ENCODE measurements around the gene CALML4.
"Not testable (repeated sequence)": the region's sequence is repeated elsewhere in the genome, so short reads cannot be mapped to it uniquely, and the experiment has no call there.

The CALML4 gene

DNA sequence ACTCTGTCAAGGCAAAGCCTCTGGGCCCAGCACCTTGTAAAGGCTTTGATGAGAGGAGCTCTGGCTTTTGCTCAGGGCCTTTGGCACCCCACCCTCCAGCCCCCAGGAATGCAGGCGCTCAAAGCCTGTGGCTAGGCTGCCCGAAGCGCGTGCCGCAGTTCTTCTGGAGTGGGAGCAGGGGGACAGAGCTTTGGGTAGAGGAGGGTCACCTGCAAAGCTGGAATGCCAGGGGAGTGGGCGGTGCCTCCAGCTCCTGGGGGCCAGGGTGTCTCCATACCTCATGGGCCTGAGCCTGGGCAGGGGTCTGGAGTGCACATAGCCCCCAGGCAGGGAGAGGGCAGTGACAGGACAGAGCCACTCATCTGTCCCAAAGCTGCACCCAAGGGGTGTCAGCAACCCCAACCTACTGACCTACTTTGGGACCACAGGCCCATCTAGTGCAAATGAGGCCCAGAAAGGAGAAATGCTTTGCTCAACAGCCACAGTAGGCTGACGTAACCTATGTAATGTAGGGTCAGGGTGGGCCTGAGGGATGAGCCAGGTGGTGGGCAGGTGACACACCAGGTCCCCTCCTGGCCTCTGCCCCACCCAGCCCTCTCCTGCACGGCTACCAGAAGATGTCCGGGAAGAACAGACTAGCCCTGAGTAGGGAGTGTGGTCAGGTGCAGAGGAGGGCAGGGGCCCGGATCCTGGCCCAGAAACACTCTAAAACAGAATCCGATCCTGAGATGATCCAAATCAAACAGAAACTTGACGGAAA is 2.2 kb upstream of the CALML4 start:
- no peak for DNase-seq

DNA sequence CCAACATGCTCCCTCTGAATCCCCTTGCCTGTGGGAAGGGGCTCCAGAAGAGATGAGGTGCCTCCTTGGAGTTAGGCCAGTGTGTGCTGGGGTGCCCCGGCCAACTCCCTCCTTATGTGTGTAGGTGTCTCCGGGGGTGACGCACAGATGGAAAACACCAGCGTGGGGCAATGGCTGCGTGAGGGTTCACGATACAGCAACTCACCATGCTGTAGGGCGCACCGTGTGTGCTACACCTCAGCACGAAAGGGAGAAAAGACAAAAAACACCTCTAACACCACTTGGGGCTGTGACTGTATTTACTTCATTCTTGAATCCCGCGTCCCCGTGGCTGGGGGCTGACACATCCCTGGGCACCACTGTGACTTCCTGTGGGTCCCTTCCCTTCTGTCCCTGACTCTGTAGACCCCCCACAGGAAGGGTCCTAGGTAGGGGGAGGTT is 1.6 kb upstream of the CALML4 start:
- DNase-seq: no peak

DNA sequence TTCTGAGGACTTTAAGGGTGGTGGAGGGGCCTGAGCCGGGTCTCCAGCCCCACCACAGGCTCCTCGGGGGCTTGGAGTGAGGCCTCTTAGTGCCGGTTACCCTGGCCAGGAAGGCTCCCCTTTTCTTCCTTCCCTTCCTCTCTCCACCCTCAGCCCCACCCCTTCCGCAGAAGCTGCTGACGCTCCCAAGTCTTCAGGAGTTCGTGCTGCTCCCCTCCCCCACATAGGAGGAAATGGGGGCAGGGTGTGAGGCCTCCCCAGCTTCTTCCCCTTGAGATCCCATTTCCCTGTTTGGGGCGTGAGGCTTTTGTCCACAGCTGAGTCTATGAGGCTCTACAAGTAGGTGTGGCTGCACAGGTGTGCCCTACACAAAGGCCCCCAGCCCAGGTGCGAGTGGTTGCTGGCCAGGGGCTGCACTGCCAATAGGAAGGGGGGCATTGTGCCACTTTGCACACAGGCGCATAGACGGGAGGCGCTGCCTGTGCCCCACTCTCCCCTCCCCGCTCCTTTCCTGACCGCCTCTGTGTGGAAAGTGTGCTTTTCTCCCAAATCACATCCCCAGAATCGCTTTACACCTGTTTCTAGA is 915 bp upstream of the CALML4 start:
- no peak for DNase-seq

DNA sequence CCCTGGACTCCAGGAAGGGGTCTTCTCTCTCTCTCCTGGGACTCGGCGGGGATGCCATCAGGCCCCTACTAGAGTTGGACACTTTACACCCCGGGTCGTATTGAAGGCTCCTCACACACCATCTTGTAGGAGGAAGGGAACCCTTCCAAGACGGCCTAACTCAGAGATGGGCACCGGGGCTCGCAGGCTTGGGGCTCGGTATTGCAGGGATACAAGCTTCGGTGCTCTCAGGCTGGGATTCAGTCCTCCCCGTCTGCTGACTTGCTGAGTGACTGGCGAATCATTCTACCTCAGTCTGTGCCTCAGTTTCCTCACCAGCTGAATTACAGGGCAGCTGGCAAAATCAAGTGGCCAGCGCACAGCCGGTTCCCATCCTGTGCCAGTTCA is 419 bp upstream of the CALML4 start:
- DNase-seq: no peak

DNA sequence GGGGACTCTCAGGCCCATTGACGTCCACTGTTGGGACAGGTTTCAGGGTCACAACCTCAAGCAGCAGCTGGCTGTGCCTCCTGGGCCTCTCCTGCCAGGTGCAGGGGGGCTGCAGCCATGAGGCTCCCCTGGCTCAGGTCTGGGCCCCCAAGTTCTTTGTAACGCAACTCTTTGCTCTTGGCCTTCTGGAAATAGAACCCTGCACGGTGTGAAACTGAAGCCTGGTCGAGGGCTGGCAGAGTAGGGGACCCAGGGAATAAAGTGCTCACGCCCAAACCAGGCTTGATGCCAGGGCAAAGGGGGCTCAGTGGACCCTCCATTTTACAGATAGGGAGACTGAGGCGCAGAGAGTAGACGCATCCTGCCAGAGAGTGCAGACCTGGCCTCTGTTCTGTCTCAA is 771 bp downstream of the CALML4 start:
- DNase-seq: no peak

DNA sequence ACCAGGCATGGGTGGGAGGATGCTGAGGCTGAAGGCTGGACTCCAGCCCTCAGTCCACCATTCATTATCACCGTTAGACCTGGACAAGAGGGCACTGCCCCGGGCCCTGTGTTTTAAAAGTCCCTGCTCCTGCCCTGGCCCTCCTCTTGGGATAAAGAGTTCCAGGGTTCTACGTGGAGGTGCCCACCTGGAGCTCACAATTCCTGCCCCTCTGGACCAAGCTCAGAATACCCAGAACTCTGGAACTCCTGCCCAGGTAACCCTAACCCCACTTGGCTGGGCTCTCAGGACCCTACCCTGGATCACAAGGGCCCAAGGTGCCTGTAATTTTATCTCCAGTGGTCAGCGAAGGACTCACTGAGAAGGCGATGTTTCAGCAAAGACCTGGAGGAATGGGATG is 1.2 kb downstream of the CALML4 start:
- no peak for DNase-seq

DNA sequence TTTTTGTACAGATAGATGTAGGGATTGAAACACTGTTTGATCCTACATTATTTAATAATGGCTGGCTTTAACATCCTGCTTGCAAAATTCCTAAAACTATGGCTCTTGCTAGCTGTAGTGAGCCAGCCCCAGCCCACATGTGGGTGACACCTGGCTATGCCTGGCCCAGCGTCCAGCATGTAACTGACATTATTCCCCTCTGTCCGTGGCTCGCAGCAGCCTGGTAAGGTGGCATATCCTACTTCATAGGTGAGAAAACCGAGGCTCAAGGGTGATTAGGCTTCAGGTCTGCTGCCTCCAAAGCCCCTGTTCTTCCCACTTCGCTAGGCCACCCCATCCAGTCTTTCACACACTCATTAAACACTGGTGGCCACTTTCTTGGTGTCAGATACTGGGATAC is 1.6 kb downstream of the CALML4 start:
- no peak for DNase-seq

DNA sequence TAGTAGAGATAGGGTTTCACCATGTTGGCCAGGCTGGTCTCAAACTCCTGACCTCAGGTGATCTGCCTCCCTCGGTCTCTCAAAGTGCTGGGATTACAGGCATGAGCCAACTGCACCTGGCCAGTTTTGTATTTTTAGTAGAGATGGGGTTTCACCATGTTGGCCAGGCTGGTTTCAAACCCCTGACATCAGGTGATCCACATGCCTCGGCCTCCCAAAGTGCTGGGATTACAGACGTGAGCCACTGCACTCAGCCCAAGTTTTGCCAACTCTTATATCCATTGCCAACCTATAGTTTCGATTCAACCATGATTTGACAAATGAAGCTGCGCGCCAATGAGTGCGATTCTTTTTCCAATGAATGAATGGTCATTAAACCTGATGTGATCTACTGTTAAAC is 2.1 kb downstream of the CALML4 start:
- not testable (repeated sequence) for DNase-seq

DNA sequence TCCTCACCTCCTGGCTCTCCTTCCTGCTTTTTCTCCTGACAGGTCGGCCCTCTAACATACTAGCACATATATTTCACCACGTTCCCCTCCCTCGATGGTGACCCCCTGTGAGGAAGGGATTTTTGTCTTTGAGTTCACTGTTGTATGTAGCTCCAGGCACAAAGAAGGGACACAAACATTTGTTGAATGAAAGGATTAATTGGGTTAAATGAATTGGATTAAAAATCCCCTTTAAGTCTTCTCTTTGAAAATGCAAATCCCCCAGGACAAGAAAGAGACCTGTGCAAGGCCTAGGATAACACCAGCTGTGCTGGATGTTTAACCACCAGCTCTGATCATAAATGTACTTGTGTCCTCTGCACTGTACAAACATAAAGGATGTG is 3.3 kb downstream of the CALML4 start:
- no peak for DNase-seq

DNA sequence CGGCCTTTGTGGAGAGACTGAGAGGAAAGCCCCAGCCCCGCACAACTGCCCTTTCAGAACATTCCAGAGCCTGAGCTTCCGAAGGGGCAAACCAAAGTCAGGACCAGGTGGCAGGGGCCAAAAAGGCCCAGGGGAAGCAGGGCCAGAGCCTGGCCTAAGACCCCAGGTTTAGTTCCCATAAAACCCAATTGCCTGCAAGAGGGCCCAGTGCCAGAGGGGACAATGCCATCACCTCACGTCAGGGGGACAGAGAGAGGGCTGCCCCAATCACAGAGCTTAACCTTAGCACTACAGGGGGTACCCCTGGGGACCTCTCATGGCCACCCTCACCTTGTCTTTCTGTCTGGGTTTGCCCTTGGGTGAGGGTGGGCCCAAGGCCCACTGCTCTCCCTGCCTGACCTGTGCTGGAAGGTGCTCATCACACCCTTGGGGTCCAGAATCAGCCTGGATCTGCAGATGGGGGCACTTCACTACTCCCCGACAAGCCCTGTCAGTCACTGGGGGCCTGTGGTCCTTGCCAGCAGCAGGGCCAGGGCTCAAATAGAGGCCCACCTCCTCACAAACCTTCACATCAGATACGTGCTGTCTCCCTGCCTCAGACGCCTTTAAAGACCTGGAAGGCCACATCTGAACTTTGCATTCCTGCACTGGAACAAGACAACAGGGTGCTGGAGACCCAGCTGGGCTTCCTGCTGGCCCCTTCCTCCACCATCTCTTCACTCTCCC is 3.8 kb downstream of the CALML4 start:
- DNase-seq: no peak

DNA sequence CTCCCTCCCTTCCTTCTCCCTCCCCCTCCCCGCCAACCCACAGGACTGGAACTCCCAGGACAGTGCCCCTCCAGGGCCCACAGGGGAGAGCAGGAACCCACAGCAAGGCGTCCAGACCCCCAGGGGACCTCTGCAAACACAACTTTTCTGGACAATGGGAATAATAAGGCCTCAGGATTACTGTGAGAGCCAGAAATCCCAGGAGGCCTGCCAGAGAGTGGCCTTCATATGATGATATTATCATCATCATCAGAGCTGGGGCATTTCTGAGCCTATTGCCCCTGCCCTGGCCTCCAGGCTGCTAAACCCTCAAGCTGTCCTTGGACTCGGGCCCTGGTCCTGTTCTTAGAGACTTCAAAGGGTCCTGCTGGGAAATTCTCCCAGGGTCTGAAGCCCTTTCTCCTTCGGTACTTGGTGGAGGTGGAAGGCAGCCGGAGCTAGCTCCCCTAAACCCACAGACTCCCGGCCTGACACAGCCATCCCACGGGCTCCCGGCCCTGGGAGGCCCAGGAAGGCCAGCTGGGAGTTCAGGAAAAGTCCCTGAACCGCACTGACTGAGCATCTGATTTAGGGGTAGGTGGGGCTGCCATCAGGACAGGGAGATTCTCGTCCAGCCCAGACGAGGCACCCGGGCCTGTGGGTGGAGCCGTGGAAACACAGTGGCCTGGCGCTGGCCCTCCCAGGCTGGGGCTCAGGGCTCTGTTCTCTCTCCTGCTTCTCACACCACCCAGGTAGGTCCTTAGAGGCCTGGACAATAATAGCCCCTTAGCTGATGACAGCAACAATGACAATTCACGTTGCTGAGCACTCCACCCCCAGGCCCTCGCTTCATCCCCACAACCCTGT is 4.9 kb downstream of the CALML4 start:
- no peak for DNase-seq

DNA sequence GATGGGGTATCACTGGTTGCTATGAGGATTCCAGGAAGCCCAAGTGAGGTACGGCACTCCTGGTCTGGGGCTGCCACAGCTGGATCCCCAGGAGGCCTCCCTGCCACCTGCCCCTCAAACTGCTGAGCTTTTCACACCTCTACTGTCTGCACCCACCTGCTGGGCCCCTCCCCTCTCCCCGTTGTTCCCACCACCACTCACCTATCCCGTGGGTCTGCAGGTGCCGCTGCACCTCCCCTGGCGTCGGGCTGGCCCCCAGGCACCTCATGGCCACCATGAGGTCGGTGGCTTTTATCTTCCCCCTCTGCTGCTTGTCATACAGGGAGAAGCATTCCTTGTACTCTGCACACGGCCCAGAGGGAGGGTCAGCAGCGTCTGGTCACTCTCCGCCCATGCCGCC is 5.8 kb downstream of the CALML4 start:
- DNase-seq: no peak

DNA sequence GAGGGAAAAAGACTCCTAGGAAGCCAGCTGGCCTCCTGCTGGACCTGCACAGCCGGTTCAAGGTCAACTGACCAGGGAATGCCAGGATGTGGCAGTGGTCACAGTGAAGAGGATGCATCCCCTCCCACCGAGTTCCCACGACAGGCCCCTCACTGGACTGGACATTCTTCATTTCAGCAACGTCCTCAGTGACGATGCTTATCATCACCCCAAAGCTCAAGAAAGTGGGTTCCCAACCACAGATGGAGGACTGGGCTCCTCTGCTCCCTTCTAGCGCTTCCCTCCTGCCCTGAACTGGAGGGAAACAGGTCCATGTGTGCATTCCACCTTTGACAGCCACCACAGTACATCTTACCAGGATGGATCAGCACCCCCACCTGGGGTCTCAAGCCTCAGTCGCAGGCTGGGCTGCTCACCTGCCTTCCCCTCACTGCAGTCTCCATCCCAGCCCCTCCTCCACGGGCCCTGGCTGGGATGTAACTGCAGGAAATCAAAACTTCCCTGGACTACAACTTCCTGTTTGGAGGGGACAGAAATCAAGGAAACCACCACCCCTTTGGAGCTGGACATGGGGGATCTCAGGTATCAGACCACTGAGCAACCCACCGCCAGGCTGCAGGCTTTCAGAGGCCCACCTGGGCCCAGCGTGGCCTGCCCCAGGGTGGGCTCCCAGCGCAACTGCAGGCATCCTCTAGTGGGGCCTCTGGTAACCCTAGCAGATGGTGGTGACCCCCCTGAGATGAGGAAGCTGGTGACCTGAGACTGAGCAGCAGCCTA is 7.3 kb downstream of the CALML4 start:
- DNase-seq: no peak

DNA sequence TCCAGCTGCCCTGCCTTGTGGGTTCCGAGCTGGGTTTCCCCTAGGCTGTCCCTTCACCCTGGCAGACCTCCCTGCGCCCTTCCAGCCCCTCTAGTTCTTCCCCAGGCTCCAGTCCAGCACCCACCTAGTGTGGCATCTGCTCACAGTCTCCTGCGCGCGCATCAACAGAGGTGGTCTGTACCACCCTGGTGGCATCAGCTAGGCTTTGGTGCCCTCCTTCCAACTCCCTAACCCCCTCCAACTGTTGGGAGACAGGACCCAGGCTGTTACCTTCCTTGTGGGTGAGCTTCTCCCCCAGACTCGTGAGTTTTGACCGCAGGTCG is 8.0 kb downstream of the CALML4 start:
- no peak for DNase-seq

DNA sequence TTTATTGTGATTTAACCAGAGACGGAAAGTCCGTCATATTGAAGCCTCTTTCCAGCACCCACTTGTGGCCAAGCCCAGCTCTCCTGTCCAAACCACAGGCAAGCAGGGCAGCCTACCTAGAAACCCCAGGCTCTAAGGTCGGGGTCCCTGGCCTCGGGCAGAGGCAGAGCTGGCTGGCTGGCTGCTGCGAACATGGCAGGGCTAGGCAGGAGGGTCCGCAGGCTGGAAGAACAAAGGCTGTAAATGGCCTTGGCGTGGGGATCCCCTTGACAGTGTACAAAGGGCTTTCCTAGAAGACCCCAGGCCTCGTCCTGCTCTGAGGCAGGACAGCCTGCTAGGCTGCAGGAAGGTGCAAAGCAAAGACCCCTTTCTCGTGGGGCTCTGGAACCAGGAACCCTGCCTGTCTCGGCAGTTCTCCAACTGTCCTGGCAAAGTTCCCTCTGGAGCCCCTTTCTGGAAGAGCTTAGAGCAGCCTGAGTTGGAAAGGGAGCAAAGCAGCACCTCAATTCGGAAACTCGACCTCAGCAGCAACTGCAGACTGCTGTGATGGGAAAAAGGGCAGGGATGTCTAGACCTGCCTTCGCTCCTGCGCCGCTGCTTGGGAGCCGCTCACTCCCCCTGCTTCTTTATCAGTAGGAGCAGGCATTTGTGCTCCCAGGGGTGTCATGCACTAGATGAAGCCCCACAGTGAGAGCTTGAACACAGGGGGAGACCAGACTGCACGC is 8.5 kb downstream of the CALML4 start:
- no peak for DNase-seq

DNA sequence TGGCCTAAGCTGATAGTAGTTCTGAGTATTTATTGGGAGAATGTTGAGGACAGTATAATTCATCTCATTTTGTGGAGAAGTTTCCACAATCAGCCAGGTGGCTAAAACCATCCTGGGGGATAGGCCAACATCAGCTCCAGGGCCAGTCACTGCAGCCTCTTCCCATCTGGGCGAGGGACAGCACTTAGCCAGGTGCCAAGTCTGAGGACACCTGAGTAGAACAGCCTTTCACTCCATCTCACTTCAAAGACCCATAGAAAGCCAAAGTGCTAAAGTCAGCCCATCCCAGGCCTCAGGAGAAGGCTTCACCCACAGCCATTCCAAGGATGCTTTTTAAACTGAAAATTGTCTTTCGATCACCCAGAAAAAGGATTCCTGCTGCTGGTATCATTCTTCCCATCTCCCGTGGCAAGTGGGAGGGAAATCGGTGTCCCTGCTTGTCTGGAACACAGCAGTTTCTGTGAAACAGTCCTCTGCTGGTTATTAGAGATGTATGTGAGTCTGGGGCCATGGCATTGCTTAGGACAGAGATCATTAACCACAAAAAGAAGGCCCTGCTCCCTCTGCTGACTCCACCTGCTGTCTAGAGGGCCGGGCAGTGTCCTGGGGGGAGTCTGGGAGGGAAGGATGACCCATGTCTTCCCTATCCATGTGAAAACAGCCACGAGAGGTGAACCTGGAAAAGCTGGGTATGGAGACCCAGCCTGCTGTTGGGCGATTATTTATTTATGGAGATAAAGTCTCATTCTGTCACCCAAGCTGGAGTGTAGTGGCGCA is 9.6 kb downstream of the CALML4 start:
- DNase-seq: no peak

DNA sequence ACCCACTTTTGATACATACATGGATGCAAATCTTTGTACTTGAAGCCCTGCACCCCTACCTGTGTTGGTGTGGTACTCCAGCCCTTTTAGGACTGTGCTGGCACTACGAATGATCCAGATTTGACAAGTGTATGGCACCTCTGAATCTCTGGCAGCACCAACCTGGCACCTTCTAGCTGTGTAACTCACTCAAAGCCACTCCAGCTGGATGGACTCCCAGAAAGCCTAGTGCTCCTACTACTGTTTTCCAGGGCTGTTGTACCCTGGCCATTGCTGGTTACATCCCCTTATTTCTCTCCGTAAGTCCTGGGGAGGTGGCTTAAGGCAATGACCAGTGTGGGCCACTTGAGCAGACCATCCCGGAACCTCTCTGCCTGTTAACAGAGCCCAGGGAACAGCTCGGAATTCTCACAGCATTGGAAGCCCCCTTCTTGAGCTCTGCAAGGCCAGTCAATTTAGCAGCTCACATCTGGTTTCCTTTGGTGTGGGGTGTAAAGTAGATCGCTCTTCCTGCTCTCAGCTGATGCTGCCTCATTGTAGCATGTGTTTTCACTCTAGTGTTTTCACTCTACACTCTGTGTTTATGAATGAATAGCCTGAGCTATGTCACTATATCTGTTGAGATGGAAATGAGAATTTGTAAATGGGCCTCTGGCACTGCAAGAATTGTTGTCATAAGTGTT is 12.2 kb downstream of the CALML4 start:
- DNase-seq: no peak

DNA sequence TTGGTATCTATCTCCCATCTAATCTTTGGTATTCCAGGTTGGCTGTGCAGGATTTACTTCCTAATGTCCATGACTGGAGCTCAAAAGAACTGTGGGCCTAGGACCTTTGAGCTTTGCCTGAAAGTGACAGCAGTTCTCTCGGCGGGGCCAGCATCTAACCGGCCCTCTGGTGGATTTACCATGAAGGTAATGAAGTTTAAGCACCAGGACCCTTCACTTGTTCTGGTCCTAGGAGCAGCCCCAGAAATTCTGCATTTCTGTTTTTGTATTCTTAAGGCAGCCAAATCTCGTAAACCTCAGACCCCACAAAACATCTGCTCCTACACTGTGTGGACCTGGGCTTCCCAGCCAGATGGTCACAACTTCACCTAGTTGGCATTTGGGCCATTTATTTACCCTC is 13.0 kb downstream of the CALML4 start:
- no peak for DNase-seq

DNA sequence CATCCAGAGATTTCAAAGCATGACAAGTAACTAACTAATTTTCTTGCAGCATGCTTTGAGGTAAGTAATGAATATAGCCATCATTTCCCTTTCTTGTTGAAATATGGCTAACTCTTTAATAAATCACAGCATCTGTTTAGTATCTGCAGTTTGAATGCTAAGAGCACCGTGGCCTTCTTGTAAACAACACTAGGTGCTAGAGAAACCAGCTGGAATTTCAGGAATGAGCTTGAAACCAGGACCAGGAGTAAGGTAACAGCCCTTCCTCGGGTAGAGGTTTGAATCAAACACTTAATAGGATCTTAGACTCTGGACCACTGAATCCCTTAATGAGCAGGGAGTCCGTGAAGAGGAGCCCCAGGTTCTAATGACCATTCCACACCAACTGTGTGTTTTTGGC is 13.6 kb downstream of the CALML4 start:
- no peak for DNase-seq

DNA sequence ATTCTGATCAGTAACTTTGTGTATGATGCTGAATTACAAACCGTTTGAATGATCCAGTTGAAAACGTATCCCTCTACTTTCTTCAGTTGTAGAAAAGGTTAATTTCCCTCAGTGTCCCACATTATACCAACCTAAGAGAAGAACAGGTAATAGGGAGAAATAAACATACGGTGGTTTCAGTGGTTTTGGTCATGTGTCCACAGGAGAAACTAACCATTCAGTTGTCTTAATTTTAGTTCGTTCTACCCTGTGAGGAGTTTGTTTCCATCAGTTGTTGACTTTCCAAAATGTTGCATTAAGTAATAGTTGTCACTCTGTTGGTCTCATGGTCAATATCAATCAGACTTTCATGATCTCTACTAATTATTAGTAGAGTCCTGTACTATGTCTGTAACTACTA is 15.1 kb downstream of the CALML4 start:
- no peak for DNase-seq

DNA sequence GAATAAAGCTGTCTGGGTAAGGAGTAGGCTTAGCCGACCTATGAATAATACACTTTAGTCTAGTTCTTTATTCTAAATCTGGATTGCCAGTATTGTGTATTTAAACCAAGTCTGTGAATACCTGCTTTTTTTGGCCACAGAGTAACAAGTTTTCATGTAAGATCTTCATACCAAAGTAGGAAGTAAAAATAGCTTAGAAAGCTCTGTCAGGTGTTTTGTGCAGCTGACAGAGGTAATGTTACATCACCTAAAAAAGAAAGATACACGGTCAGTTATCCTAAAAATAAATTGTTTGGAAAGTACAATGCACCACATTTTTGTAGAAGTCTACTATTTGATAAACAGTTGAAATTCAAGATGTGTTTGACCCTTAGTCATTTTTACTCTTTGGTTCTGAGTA is 16.5 kb downstream of the CALML4 start:
- no peak for DNase-seq
